Heart right ventricle (tissue), 16 donors: ENCODE data around the gene EPHA8. TPM values are rescaled to one million over a fixed set of nuclear protein-coding genes. Genes with fewer than 3 reads are reported as not detected.

Experiments used
- ATAC-seq, 8 donors: fragments of 200-7000 bp; cut with Tn5 transposase; one replicate each; pipeline ENCODE4 v1.9.1; 2020; ENCODE audit warnings: mild to moderate bottlenecking in 8 of 8, moderate library complexity in 8 of 8, moderate number of reproducible peaks in 1 of 8
- DNase-seq, 2 donors: peaks; one replicate each; pipeline ENCODE4 v3.0.0-alpha.2; 2020
- H3K27ac ChIP-seq, 10 donors: fragments of 200-600 bp; sonication (generic) in 2 of 10; one replicate each; pipeline versions ENCODE4 v1.5.0 to v1.8.0; 2020 to 2022; ENCODE audit warnings: mild to moderate bottlenecking in 3 of 10
- H3K27me3 ChIP-seq, 7 donors: fragments of 200-600 bp; one replicate each; pipeline ENCODE4 v1.8.0; 2021 to 2022; ENCODE audit warnings: mild to moderate bottlenecking in 2 of 7
- H3K36me3 ChIP-seq, 9 donors: fragments of 200-600 bp; sonication (generic) in 1 of 9; one replicate each; pipeline versions ENCODE4 v1.5.0 to v1.8.0; 2020 to 2022; ENCODE audit warnings: mild to moderate bottlenecking in 2 of 9
- H3K4me1 ChIP-seq, 9 donors: fragments of 200-600 bp; sonication (generic) in 1 of 9; one replicate each; pipeline versions ENCODE4 v1.5.0 to v1.8.0; 2020 to 2022; ENCODE audit warnings: mild to moderate bottlenecking in 4 of 9
- H3K4me3 ChIP-seq, 10 donors: fragments of 200-600 bp; sonication (generic) in 2 of 10; one replicate each; pipeline versions ENCODE4 v1.5.0 to v1.8.0; 2020 to 2022; ENCODE audit warnings: mild to moderate bottlenecking in 7 of 10, moderate library complexity in 2 of 10
- H3K9me3 ChIP-seq, 11 donors: fragments of 200-600 bp in 10 of 11; sonication (generic) in 2 of 11; one replicate each; pipeline versions ENCODE4 v1.5.0 to v1.8.0; 2013 to 2022; ENCODE audit warnings: mild to moderate bottlenecking in 2 of 11, control low read depth in 1 of 11, moderate library complexity in 1 of 11
- WGBS, 2 donors: extraction: QIAGEN DNeasy Blood & Tissue Kit; methylation state at CpG; one replicate each; pipeline ENCODE4 v1.1.7; 2013; ENCODE audit warnings: inconsistent platforms in 1 of 2; 5-methylcytosine and 5-hydroxymethylcytosine counted together
- intact Hi-C, 10 donors: fragments of 100-400 bp; cut with DNase I; formaldehyde crosslinking; loops; one replicate each; pipeline versions ENCODE4 v1.11.1 to v1.14.2; 2022
- polyA plus RNA-seq, 2 donors: library from polyadenylated mRNA; stranded (reverse); fragments of 200-250 nt; gene quantifications; one replicate each; pipeline ENCODE4 v1.2.3, GENCODE V29; 2013
- total RNA-seq, 10 donors: library from RNA; stranded (reverse); fragmentation: NEBNext Ultra II Directional in 3 of 10; extraction: Animal tissue kit (Norgen Biotek cat#: 25700) in 3 of 10; gene quantifications; one replicate each; pipeline versions ENCODE4 v1.2.1 to v1.2.4, GENCODE V29; 2021 to 2023
- TF ChIP-seq, protein P1 (sequence below), 9 donors: fragments of 200-600 bp; sonication (generic) in 2 of 9; IDR thresholded peaks; one replicate each; pipeline versions ENCODE4 v1.5.0 to v1.8.0; 2021 to 2022; ENCODE audit warnings: antibody characterized with exemption in 9 of 9, mild to moderate bottlenecking in 5 of 9, moderate library complexity in 1 of 9
- donor health status: Arrhythmogenic right ventricular cardiomyopathy.
- donor health status: ischemic (EF 13 %, LVEDD 7.1; RV severe dilation, severe dysfunction).
- donor health status: healthy with polysubstance abuse.
- donor health status: DM: no; HTN: yes; CAD: no.
- donor health status: DM: no; HTN: no; CAD: no.
- donor health status: ischemic (EF 25% LVEDD 6.9; RV normal size, moderate dysfunction).
- donor health status: ischemic (EF 25% LVEDD 5.7; RV mildly dilated, moderate dysfunction).
- donor health status: healthy.
- donor health status: DM: yes; HTN: yes; CAD: no.
- donor health status: Ischemic cardiomyopathy.
- donor health status: ischemic (EF 35%, LVEDD 5.7; RV mildly dilated, moderate dysfunction).
- donor health status: nonischemic (EF 11% LVEDD 7.7; RV severe dilation, severe dysfunction).
- donor health status: DM: yes; HTN: yes; CAD: no.
- donor health status: PGD.
- donor health status: ischemic (EF 29% LVEDD 5.4; RV normal size, mild dysfunction).
- donor health status: nonischemic (EF 23%, LVEDD 6.1; RV moderate dilation, normal function).

The EPHA8 gene
- total and polyA plus RNA-seq, 12 donors: 0.12 to 0.30 TPM; not detected in 10

DNA sequence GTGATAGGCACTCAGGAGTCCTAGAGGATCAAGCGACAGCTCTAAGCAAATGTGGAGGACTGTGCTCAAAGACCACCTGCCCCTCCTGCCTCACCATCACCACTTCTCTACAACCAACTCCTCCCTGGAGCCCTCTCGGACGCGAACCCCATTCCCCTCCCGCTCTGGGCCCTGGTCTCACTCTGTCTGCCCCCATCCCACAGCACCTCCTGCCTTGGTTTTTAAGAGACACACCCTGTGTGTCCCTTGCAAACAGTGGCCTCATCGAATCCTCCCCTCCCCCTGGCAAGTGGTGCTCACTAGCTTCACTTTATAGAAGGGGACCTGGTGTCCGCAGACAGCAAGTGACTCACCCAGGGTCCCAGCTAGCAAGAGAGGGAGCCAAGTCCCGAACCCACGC lies 28.8 kb downstream of the EPHA8 start:
- H3K36me3 ChIP-seq: no peaks in the 10 kb centered on the region
- H3K27me3 ChIP-seq: peaks cover 0 to 55% (median 47%) of the 10 kb centered on the region in 7 donors
- 78 to 84% methylated on average over 9 of the region's 9 CpGs for WGBS, 2 donors
- no peak for ATAC-seq
- H3K27ac ChIP-seq: no peak overlapping the region
- H3K4me3 ChIP-seq: no peak overlapping the region
- intact Hi-C loops: no loop called here
- DNase-seq: no peak
- TF ChIP-seq, protein P1, sequence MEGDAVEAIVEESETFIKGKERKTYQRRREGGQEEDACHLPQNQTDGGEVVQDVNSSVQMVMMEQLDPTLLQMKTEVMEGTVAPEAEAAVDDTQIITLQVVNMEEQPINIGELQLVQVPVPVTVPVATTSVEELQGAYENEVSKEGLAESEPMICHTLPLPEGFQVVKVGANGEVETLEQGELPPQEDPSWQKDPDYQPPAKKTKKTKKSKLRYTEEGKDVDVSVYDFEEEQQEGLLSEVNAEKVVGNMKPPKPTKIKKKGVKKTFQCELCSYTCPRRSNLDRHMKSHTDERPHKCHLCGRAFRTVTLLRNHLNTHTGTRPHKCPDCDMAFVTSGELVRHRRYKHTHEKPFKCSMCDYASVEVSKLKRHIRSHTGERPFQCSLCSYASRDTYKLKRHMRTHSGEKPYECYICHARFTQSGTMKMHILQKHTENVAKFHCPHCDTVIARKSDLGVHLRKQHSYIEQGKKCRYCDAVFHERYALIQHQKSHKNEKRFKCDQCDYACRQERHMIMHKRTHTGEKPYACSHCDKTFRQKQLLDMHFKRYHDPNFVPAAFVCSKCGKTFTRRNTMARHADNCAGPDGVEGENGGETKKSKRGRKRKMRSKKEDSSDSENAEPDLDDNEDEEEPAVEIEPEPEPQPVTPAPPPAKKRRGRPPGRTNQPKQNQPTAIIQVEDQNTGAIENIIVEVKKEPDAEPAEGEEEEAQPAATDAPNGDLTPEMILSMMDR (IDR thresholded peaks at IDR 0.05): no peak
- H3K4me1 ChIP-seq: no peaks in the 10 kb centered on the region
- no peaks in the 10 kb centered on the region for H3K9me3 ChIP-seq

DNA sequence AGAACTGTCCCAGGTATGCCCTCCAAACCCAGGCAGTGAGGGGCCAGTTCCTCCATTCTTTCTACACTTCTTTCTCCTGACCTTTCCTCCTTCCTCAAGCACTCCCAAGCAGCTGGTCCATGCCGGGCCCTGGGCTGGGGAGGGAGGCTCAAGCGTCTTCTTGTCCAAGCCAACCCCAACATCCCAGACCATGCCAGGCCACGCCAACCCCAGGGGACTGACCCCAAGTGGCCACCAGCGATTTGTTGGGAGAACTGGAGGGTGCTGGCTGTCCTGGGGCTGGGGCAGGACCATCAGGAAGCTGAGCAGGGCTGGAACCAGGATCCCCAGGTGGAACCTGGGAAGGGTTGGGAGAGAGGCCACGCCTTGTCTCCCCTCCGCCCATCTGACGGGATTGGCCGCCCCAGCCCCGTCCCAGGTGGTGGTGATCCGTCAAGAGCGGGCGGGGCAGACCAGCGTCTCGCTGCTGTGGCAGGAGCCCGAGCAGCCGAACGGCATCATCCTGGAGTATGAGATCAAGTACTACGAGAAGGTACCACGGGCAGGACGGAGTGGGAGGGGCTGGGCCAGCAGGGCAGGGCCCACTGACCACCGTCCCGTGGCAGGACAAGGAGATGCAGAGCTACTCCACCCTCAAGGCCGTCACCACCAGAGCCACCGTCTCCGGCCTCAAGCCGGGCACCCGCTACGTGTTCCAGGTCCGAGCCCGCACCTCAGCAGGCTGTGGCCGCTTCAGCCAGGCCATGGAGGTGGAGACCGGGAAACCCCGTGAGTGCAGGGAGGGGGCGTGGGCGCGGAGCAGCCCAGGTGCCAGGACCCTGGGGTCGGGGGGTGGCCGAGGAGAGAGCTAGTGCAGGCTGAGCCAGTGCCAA lies 29.9 kb downstream of the EPHA8 start:
- H3K36me3 ChIP-seq: no peaks in the 10 kb centered on the region
- H3K9me3 ChIP-seq: no peaks in the 10 kb centered on the region
- DNase-seq (no peak), ATAC-seq (no peak)
- H3K4me1 ChIP-seq: no peaks in the 10 kb centered on the region
- TF ChIP-seq, protein P1 (IDR thresholded peaks at IDR 0.05): no peak
- 40 to 45% methylated on average over 37 to 38 of the region's 38 CpGs for WGBS, 2 donors
- peaks cover 0 to 63% (median 49%) of the 10 kb centered on the region in 7 donors for H3K27me3 ChIP-seq
- no peak overlapping the region for H3K27ac ChIP-seq
- intact Hi-C loops: no loop called here
- H3K4me3 ChIP-seq: no peak overlapping the region

DNA sequence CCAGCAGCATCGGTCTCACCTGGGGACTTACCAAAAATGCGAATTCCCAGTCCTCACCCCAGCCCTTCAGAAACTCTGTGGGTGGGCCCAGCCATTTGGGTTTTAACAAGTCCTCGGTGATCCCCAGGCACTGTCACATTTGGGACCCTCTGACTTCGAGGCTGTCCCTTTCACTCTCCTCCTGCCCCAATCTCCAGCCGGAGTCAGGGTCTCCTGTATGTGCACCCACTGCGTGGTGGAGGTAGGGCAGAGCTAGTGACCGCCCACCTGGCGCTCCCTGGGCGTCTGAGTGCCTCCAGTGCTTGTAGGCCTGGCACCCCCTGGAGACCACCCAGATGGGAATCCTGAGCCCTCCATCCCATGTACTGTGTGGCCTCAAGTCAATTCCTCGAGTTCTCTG lies 31.1 kb downstream of the EPHA8 start:
- intact Hi-C loops: no loop called here
- 67 to 73% methylated on average over 10 of the region's 10 CpGs for WGBS, 2 donors
- Histone ChIP-seq H3K27ac (no peak overlapping the region), H3K4me3 (no peak overlapping the region), H3K4me1 (no peaks in the 10 kb centered on the region), H3K9me3 (no peaks in the 10 kb centered on the region), H3K27me3 (peaks cover 0 to 75% (median 51%) of the 10 kb centered on the region in 7 donors), H3K36me3 (no peaks in the 10 kb centered on the region)
- no peak for DNase-seq
- ATAC-seq: no peak
- TF ChIP-seq, protein P1 (IDR thresholded peaks at IDR 0.05): no peak

DNA sequence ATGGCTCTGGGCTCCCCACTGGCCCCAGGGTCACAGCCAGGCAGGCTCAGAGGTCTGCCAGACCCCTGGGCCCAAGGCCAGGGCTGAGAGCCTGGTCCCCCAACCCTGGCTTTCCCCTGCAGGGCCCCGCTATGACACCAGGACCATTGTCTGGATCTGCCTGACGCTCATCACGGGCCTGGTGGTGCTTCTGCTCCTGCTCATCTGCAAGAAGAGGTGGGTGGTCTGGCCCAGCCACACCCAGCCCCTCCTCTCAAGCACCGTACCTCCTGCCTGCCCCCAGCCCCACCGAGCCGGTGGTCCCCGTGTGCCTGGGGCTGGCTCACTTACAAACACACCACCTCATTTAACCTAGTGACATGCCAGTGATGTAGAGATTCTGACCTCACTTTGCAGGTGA lies 31.8 kb downstream of the EPHA8 start:
- H3K27ac ChIP-seq: no peak overlapping the region
- peaks cover 0 to 78% (median 51%) of the 10 kb centered on the region in 7 donors for H3K27me3 ChIP-seq
- TF ChIP-seq, protein P1 (IDR thresholded peaks at IDR 0.05): no peak
- DNase-seq: no peak
- H3K4me3 ChIP-seq: no peak overlapping the region
- ATAC-seq: no peak
- no peaks in the 10 kb centered on the region for H3K4me1 ChIP-seq
- H3K9me3 ChIP-seq: no peaks in the 10 kb centered on the region
- intact Hi-C loops: no loop called here
- no peaks in the 10 kb centered on the region for H3K36me3 ChIP-seq
- WGBS, 2 donors: 71 to 72% methylated on average over 7 of the region's 7 CpGs
